T-helper 2 cell treated with Interferon-gamma antibody and Interleukin-4, amounts not matched to agents 5 μg/mL and 100 μg/mL, for 36 hours (primary cell): ENCODE results near the gene ANO6.
A peak's percentile ranks its signal among the peaks of the same experiment; 100 is the strongest.

Source experiments
- DNase-seq: peaks from one replicate; pipeline ENCODE4 v3.0.0; 2021; ENCODE audit warnings: low spot score
- H3K27ac Mint-ChIP-seq: one replicate; pipeline ENCODE4 v1.8.0; 2021; ENCODE audit warnings: mild to moderate bottlenecking, mixed read lengths
- H3K27me3 Mint-ChIP-seq: one replicate; pipeline ENCODE4 v1.8.0; 2021; ENCODE audit warnings: low read depth, mixed read lengths
- H3K36me3 Mint-ChIP-seq: one replicate; pipeline ENCODE4 v1.8.0; 2021; ENCODE audit warnings: low read depth, mixed read lengths
- H3K4me1 Mint-ChIP-seq: one replicate; pipeline ENCODE4 v1.8.0; 2021; ENCODE audit warnings: low read depth, mixed read lengths
- H3K4me3 Mint-ChIP-seq: one replicate; pipeline ENCODE4 v1.8.0; 2022; ENCODE audit warnings: mild to moderate bottlenecking, moderate library complexity, mixed read lengths
- H3K9me3 Mint-ChIP-seq: one replicate; pipeline ENCODE4 v1.8.0; 2021; ENCODE audit warnings: mixed read lengths

Gene ANO6

DNA sequence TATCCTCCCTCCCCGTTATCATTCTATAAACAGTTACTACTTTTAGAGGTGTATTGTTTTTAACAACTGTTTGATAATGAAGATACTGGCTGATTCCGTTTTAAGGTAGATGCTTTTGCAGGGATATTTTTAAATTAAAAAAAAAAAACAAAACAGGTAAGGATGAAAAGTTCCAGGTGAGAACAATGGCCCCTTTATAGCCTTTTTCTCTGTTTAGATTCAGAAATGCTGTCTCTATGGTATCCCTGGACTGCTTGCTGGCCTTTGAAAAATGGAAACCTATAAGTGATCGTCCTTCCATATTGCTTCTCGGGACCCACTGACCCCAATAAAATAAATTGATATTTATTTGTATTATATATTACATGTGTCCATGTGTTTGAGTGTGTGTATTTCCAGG, 23.2 kb upstream of the ANO6 start:
- H3K36me3 Mint-ChIP-seq: no peaks in the 10 kb centered on the region
- H3K27me3 Mint-ChIP-seq: no peaks in the 10 kb centered on the region
- no peak overlapping the region for H3K27ac Mint-ChIP-seq
- no peak for DNase-seq
- peaks cover 14% of the 10 kb centered on the region for H3K4me1 Mint-ChIP-seq
- H3K9me3 Mint-ChIP-seq: no peaks in the 10 kb centered on the region
- no peak overlapping the region for H3K4me3 Mint-ChIP-seq

GRCh38 chr12:45200491-45201043, 15.3 kb upstream of the ANO6 start:
- H3K27me3 Mint-ChIP-seq: no peaks in the 10 kb centered on the region
- H3K36me3 Mint-ChIP-seq: no peaks in the 10 kb centered on the region
- no peak for DNase-seq
- peaks cover 16% of the 10 kb centered on the region for H3K4me1 Mint-ChIP-seq
- no peaks in the 10 kb centered on the region for H3K9me3 Mint-ChIP-seq
- peak overlapping the region; percentile 44 for H3K4me3 Mint-ChIP-seq
- H3K27ac Mint-ChIP-seq: no peak overlapping the region

GRCh38 chr12:45203767-45204166, 12.1 kb upstream of the ANO6 start:
- Mint-ChIP-seq H3K27ac (no peak overlapping the region), H3K4me1 (peaks cover 16% of the 10 kb centered on the region), H3K27me3 (no peaks in the 10 kb centered on the region)

GRCh38 chr12:45204757-45205156, 11.1 kb upstream of the ANO6 start:
- Mint-ChIP-seq H3K4me1 (peaks cover 12% of the 10 kb centered on the region), H3K36me3 (no peaks in the 10 kb centered on the region), H3K4me3 (no peak overlapping the region), H3K27ac (no peak overlapping the region), H3K9me3 (no peaks in the 10 kb centered on the region), H3K27me3 (no peaks in the 10 kb centered on the region)
- DNase-seq: no peak

More at GRCh38 chr12:45203767-45204166, 12.1 kb upstream of the ANO6 start:
- Mint-ChIP-seq H3K9me3 (no peaks in the 10 kb centered on the region), H3K4me3 (no peak overlapping the region), H3K36me3 (no peaks in the 10 kb centered on the region)
- DNase-seq: no peak

DNA sequence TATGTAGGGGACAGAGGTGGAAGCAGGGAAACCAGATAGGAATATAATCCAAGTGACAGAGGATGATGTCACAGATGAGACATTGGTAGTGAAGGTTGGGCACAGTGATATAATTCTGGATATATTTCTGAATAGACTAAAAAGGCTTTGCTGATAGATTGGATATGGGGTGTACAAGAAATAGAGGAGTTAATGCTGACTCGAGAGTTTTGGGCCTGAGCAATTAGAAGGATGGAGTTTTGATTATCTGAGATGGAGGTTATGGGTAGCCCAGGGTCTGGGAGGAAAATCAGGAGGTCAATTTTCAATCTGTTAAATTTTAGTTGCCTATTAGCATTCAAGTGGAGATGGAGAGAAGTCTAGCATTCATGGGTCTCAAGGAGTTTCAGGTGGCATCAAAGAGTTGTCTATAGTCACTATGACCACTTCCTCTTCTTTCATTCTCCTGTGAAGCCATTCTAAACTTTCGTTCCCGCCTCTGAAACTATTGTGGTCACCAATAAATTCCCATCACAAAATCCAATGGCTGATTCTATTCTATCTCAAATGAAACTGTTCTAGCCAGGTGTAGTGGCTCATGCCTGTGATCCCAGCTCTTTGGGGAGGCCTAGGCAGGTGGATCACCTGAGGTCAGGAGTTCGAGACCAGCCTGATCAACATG, 10.6 kb upstream of the ANO6 start:
- Mint-ChIP-seq H3K4me1 (peaks cover 7% of the 10 kb centered on the region), H3K27ac (no peak overlapping the region), H3K36me3 (no peaks in the 10 kb centered on the region), H3K4me3 (no peak overlapping the region), H3K9me3 (no peaks in the 10 kb centered on the region), H3K27me3 (no peaks in the 10 kb centered on the region)
- DNase-seq: no peak

- Mint-ChIP-seq H3K4me3 (no peak overlapping the region), H3K4me1 (peaks cover 5% of the 10 kb centered on the region), H3K9me3 (no peaks in the 10 kb centered on the region), H3K27me3 (no peaks in the 10 kb centered on the region), H3K36me3 (no peaks in the 10 kb centered on the region), H3K27ac (no peak overlapping the region)
- no peak for DNase-seq
These were observed 7.0 kb upstream of the ANO6 start for GRCh38 chr12:45208604-45209487.

GRCh38 chr12:45209784-45210183, 6.1 kb upstream of the ANO6 start:
- Mint-ChIP-seq H3K27me3 (no peaks in the 10 kb centered on the region), H3K27ac (no peak overlapping the region), H3K4me3 (no peak overlapping the region)

DNA sequence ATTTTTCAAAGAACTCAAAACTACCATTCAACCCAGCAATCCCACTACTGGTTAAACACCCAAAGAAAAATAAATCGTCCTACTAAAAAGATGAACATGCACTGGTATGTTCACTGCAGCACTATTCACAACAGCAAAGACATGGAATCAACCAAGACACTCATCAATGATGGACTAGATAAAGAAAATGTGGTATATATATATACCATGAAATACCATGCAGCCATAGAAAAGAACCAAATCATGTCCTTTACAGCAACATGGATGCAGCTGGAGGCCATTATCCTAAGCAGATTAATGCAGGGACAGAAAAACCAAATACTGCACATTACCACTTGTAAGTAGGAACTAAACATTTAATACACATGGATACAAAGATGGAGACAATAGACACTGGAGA, 3.8 kb upstream of the ANO6 start:
- no peak for DNase-seq
- H3K27ac Mint-ChIP-seq: no peak overlapping the region

More at GRCh38 chr12:45209784-45210183, 6.1 kb upstream of the ANO6 start:
- Mint-ChIP-seq H3K4me1 (peaks cover 13% of the 10 kb centered on the region), H3K9me3 (no peaks in the 10 kb centered on the region), H3K36me3 (no peaks in the 10 kb centered on the region)
- DNase-seq: no peak

DNA sequence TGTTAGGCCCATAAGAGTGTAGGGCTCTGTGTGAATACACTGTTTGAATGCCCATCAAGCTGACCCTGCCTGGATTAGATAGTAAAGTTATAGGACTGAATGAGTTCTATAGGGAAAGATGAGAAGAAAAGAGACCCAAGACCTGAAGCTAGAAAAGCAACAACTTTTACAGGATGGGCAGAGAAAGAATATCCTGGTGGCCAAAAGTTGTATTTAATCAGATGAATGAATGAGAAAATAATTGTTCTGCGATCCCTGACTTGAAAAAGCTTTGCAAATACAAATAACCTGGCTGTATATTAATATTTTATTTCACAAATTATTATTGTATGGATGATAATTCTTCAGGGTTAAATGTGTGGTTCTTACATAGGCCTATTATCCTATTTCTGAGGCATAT, 2.8 kb upstream of the ANO6 start:
- Mint-ChIP-seq H3K4me1 (peaks cover 27% of the 10 kb centered on the region), H3K27me3 (no peaks in the 10 kb centered on the region), H3K27ac (no peak overlapping the region), H3K36me3 (no peaks in the 10 kb centered on the region), H3K9me3 (no peaks in the 10 kb centered on the region), H3K4me3 (no peak overlapping the region)
- DNase-seq: no peak

More for the DNA sequence above, 3.8 kb upstream of the ANO6 start:
- H3K4me1 Mint-ChIP-seq: peaks cover 19% of the 10 kb centered on the region
- no peaks in the 10 kb centered on the region for H3K9me3 Mint-ChIP-seq
- H3K36me3 Mint-ChIP-seq: no peaks in the 10 kb centered on the region
- no peaks in the 10 kb centered on the region for H3K27me3 Mint-ChIP-seq
- no peak overlapping the region for H3K4me3 Mint-ChIP-seq

DNA sequence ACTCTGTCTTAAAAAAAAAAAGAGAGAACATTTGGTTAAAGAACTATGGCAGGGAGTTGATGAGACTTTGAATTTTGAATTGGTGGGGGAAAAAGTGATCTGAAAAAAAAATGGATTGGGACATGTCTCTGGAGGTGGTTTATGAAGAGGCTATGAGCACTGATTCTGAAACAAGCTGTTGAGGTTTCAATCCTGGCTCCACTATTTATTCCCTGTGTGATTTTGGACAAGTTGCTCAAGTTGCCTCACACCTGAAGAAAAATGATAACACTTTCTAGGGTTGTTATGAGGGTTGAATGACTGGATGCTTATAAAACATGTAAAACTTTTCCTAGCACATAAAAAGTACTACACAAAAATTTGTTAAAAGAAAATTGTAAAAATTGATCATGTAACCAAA, 1.8 kb upstream of the ANO6 start:
- Mint-ChIP-seq H3K4me3 (peak overlapping the region; percentile 22), H3K27me3 (no peaks in the 10 kb centered on the region), H3K9me3 (no peaks in the 10 kb centered on the region), H3K27ac (no peak overlapping the region), H3K36me3 (no peaks in the 10 kb centered on the region), H3K4me1 (peaks cover 30% of the 10 kb centered on the region)
- no peak for DNase-seq

DNA sequence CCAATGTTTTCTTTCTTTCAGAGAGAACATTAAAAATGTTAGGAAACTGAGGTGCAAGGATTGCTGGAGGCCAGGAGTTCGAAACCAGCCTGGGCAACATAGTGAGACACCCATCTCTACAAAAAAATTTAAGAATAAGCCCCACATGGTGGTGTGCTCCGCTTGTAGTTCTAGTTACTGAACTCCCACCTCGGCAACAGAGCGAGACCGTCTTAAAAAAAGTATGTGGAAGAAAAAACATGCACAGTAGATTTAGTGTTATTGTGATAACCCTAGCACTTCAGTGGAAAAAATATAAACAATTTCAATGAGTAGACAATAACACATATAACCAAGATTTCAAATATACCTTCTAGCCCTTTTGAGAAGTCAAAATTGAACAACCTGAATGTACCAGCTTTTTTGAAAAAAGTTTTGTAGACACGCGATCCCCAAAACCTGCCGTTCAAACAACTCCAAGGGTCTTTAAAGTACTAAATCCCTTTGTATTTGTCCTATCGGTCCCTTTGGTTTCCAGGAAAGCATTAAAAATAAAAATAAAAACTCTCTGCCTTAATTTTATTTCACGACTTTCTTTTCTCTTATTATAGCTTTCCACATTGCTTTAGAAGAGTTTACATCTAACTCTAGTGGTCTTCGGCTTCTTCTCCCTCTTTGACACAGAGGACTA, 1.0 kb upstream of the ANO6 start:
- no peaks in the 10 kb centered on the region for H3K9me3 Mint-ChIP-seq
- H3K4me1 Mint-ChIP-seq: peaks cover 28% of the 10 kb centered on the region
- peak overlapping the region; percentile 92 for H3K27ac Mint-ChIP-seq
- DNase-seq: no peak
- peak overlapping the region; percentile 93 for H3K4me3 Mint-ChIP-seq
- H3K27me3 Mint-ChIP-seq: no peaks in the 10 kb centered on the region
- H3K36me3 Mint-ChIP-seq: no peaks in the 10 kb centered on the region

DNA sequence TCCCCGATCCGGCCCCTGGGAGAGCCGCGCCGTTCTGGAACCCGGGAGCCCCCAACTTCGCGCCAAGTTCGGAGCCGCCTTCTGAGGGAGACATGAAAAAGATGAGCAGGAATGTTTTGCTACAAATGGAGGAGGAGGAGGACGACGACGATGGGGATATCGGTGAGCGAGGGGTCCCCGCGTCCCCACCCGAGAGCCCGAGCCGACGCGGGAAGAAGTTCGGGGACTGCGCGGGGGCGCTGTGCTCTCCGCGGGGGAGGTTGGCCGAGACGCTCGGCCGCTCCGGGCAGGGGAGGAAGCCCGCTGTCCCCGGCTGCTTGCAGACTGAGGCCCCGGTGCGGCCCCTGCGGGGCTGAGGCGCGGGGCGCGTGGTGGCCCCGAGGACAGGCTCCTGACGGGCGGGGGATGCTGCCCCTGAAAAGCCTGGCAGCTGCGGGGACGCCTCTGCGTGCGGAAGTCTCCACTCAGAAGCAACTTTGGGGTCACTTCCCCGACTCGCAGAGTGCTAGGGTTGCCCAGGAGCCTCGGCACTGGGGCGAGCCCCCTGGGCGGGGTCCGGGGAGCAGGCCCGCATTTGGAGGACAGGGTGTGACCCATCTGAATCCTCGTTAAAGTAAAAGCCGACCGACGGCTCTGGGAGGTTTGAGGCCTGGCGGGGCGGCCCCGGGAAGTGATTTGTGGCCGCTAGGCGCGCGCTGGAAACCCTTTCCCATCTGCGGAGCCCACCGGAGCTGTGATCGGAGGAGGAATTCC, 511 bp downstream of the ANO6 start:
- H3K36me3 Mint-ChIP-seq: peaks cover 1% of the 10 kb centered on the region
- peak; percentile 44 for DNase-seq
- H3K27me3 Mint-ChIP-seq: no peaks in the 10 kb centered on the region
- H3K9me3 Mint-ChIP-seq: no peaks in the 10 kb centered on the region
- peak overlapping the region; percentile 93 for H3K4me3 Mint-ChIP-seq
- peaks cover 33% of the 10 kb centered on the region for H3K4me1 Mint-ChIP-seq
- H3K27ac Mint-ChIP-seq: peak overlapping the region; percentile 92

DNA sequence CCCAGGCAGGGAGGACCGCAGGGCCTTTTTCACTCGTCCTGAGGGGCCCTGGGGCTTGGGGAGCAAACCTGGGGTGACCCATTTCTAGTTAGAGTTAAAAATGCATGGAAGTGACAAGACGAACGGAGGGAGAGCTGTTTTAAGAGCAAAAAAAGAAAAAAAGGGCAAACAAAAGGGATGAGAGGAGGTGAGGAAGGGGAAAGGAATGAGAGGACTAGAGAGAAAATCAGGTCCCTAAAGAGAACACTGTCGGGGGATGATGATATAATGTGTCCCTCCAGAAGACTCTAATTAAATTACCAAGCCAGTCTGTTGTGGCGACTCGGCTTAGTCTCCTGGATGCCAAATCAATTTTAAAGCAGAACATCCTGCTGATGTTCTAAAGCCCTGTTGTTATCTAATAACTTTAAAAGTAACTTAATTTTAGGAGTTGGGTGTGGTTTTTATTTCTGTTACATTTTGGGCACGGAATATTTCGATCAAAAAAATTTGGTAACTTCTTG, 1.1 kb downstream of the ANO6 start:
- Mint-ChIP-seq H3K4me1 (peaks cover 33% of the 10 kb centered on the region), H3K4me3 (peak overlapping the region; percentile 93), H3K27ac (peak overlapping the region; percentile 46), H3K9me3 (no peaks in the 10 kb centered on the region), H3K27me3 (no peaks in the 10 kb centered on the region), H3K36me3 (peaks cover 2% of the 10 kb centered on the region)
- no peak for DNase-seq
